Urinary bladder (tissue), 4 donors: ENCODE results near the gene KYNU. TPM values are rescaled to one million over a fixed set of nuclear protein-coding genes. Genes with fewer than 3 reads are reported as not detected.

ENCODE experiments used
- DNase-seq: peaks from one replicate; pipeline ENCODE4 v3.0.0-alpha.2; 2015; ENCODE audit errors: extremely low spot score
- H3K27ac ChIP-seq: one replicate; pipeline ENCODE4 v1.5.1; 2013; ENCODE audit warnings: low read depth, mild to moderate bottlenecking, moderate library complexity
- H3K36me3 ChIP-seq: one replicate; pipeline ENCODE4 v1.6.1; 2013; ENCODE audit warnings: mild to moderate bottlenecking, moderate library complexity; ENCODE audit not compliant: insufficient read depth
- H3K4me1 ChIP-seq: one replicate; pipeline ENCODE4 v1.6.1; 2013; ENCODE audit warnings: mild to moderate bottlenecking, moderate library complexity; ENCODE audit not compliant: insufficient read depth
- H3K4me3 ChIP-seq: one replicate; pipeline ENCODE4 v1.5.1; 2013; ENCODE audit warnings: low read depth, low read length
- WGBS: extraction: QIAGEN DNeasy Blood & Tissue Kit; methylation state at CpG from one replicate; pipeline ENCODE4 v1.1.7; 2013; 5-methylcytosine and 5-hydroxymethylcytosine counted together
- polyA plus RNA-seq: library from polyadenylated mRNA; stranded (reverse); fragments of 200-250 nt; gene quantifications from one replicate; pipeline ENCODE4 v1.2.3, GENCODE V29; 2013
- total RNA-seq: library from RNA; depleted of rRNA; stranded (reverse); fragments of >200 nt; gene quantifications from one replicate; pipeline ENCODE4 v1.2.3, GENCODE V29; 2014
- donor health status: healthy with polysubstance abuse.
- donor health status: healthy.

The KYNU gene
- total and polyA plus RNA-seq, 2 donors: 2.3 to 9.8 TPM

DNA sequence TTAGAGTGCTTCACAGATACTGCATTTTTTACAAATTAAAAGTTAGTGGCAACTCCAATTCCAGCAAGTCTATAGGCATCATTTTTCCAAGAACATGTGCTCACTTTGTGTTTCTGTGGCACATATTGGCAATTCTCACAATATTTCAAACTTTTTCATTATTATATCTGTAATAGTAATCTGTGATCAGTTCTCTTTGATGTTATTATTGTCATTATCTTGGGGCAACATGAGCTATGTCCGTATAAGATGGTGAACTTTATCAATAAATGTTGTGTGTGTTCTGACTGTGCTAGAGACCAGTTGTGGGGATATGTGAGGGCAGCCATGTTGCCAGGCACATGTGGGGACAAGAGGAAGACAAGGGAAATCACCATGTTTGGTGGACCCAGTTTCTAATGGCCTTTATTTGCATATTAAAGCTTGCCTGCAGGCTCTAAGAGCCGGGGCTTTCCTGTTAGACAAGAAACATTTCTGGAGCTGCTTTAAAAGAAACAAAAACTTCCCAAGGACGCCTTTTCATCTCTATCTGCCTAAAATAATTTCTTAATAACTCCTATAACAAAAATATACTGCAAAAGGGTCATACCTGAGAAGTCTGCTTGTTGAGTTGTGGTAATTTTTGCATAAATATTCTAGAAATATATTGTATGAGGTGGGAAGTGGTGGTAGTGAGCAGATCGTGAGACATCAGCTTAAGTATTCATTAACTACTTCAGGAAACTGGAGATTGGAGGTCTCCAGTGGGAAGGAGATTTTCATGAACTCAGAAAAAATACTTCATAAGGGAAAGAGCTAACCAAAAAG is 37.2 kb downstream of the KYNU start:
- Histone ChIP-seq H3K36me3 (no peaks in the 10 kb centered on the region), H3K4me3 (no peak overlapping the region), H3K27ac (no peak overlapping the region), H3K4me1 (no peaks in the 10 kb centered on the region)
- WGBS: 81% methylated on average over 4 of the region's 4 CpGs
- no peak for DNase-seq

- Histone ChIP-seq H3K4me3 (no peak overlapping the region), H3K27ac (no peak overlapping the region), H3K36me3 (no peaks in the 10 kb centered on the region), H3K4me1 (no peaks in the 10 kb centered on the region)
- 67% methylated on average over 1 of the region's 1 CpG for WGBS
- no peak for DNase-seq
These were observed 38.0 kb downstream of the KYNU start for GRCh38 chr2:142915502-142915901.

GRCh38 chr2:142918624-142919023 is 41.2 kb downstream of the KYNU start:
- H3K36me3 ChIP-seq: no peaks in the 10 kb centered on the region
- H3K4me1 ChIP-seq: no peaks in the 10 kb centered on the region
- no peak for DNase-seq
- H3K4me3 ChIP-seq: no peak overlapping the region
- no peak overlapping the region for H3K27ac ChIP-seq

DNA sequence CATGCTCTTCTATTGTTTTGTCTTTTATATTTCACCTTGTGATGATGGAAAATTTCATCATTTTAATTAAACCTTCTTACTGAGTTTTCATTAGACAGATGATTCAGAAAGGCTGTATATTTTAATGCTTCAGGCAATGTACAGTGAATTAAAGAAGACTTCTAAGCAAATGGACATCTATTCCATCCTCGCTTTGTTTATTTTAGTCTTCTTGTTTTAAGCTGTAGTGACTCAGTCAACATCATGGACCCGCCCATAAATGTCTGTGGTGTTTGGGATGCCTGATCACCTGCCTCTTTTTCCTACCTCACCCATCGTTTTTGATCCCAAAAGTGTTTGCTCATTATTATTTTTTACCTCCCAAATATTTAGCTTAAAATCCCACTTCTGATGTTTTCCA is 43.1 kb downstream of the KYNU start:
- Histone ChIP-seq H3K27ac (no peak overlapping the region), H3K36me3 (no peaks in the 10 kb centered on the region), H3K4me1 (no peaks in the 10 kb centered on the region), H3K4me3 (no peak overlapping the region)
- 72% methylated on average over 3 of the region's 3 CpGs for WGBS
- DNase-seq: no peak

DNA sequence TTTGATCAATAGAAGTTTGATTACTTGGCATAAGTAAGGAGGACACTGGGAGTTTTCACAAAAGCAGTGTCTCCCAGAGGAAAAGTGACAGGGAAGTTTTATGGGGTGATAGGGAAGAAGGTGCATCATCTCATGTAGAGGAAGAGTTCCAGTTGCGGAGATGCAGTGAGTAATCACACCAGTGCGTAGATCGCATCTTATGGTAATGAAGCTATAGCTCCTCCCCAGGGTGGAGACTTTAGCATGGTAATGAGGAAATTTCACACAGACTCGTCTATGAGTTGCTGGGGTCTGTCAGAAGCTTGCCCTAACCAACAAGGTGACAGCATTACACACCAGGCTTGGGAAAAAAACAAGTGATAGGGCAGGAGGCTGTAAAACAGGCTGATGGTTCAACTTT is 49.0 kb downstream of the KYNU start:
- Histone ChIP-seq H3K4me1 (no peaks in the 10 kb centered on the region), H3K4me3 (no peak overlapping the region), H3K27ac (no peak overlapping the region), H3K36me3 (no peaks in the 10 kb centered on the region)
- DNase-seq: no peak
- 83% methylated on average over 4 of the region's 4 CpGs for WGBS

DNA sequence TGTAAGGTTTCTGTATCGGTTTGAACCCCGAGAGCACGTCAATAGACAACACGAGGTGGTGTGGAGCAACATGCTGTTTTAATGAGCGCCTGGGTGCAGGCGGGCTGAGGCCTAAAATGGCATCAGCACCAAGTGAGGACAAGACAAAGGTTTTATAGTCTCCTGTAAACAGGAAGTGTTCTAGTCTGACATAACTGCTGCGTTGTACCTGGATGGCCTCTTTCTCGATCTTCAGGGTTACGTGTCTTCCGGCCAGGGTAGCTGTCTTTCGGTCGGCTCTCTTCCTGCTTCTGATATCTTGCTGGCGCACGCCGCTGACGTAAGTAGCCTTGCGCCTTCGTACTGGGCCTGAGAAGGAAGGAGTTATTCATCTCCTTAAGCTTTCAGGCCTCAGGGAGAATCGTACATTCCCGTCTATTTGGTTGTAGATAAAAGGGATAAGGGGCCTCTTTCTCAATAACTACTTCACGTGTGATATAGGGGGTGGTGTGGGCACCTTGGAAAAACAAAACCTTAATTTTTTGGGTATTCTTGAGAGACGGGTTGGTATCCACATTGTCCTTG is 53.5 kb downstream of the KYNU start:
- Histone ChIP-seq H3K4me1 (no peaks in the 10 kb centered on the region), H3K36me3 (no peaks in the 10 kb centered on the region), H3K27ac (no peak overlapping the region), H3K4me3 (no peak overlapping the region)
- WGBS: 96% methylated on average over 22 of the region's 22 CpGs
- no peak for DNase-seq

- Histone ChIP-seq H3K4me1 (no peaks in the 10 kb centered on the region), H3K4me3 (no peak overlapping the region), H3K27ac (no peak overlapping the region), H3K36me3 (no peaks in the 10 kb centered on the region)
- no peak for DNase-seq
- 90% methylated on average over 5 of the region's 5 CpGs for WGBS
These were observed 56.5 kb downstream of the KYNU start for GRCh38 chr2:142933916-142934315.

DNA sequence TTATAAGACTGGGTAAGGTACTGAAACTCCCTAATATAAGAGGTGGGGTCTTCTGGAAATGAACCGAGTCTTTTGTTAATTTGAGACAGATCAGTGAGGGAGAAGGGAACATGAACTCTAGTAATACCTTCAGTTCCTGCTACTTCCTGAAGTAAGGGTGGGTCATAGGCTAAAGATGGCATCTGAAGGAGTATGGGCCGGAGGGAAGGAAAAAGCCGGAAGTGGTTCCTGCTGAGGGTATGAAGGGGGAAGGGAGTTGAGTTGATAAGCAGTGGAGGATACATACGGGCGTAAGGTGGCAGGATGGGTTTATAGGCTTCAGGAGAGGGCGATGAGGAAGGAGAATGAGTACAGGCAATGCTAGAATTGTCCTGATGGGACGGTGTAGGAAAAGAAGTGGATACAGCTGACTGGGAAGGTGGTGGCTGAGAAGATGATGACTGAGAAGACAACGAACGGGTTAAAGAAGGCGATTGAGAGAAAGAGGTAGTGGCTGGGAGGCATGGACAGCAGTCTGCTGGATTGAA is 58.2 kb downstream of the KYNU start:
- WGBS: 94% methylated on average over 10 of the region's 10 CpGs
- H3K27ac ChIP-seq: no peak overlapping the region
- DNase-seq: no peak
- H3K4me1 ChIP-seq: no peaks in the 10 kb centered on the region
- no peaks in the 10 kb centered on the region for H3K36me3 ChIP-seq
- H3K4me3 ChIP-seq: no peak overlapping the region

GRCh38 chr2:142936629-142937028 is 59.2 kb downstream of the KYNU start:
- no peak overlapping the region for H3K27ac ChIP-seq
- H3K4me3 ChIP-seq: no peak overlapping the region
- H3K4me1 ChIP-seq: no peaks in the 10 kb centered on the region
- 94% methylated on average over 7 of the region's 7 CpGs for WGBS
- no peak for DNase-seq
- no peaks in the 10 kb centered on the region for H3K36me3 ChIP-seq

DNA sequence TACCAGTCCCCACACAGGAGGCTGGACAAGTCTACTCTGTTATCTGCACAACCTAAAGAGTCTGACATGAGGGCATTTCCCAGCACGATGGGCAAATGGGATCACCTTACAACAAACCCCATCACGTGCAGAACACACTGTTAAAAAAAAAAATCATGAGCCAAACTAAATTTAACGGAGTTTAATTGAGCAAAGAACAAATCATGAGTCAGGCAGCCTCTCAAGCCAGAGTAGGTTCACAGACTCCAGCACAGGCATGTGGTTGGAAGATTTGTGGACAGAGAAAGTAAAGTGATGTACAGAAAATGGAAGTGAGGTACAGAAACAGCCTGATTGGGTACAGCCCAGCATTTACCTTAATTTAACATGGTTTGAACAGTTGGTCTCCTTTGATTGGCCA is 59.9 kb downstream of the KYNU start:
- DNase-seq: no peak
- Histone ChIP-seq H3K27ac (no peak overlapping the region), H3K4me1 (no peaks in the 10 kb centered on the region), H3K36me3 (no peaks in the 10 kb centered on the region), H3K4me3 (no peak overlapping the region)
- WGBS: 68% methylated on average over 3 of the region's 3 CpGs

DNA sequence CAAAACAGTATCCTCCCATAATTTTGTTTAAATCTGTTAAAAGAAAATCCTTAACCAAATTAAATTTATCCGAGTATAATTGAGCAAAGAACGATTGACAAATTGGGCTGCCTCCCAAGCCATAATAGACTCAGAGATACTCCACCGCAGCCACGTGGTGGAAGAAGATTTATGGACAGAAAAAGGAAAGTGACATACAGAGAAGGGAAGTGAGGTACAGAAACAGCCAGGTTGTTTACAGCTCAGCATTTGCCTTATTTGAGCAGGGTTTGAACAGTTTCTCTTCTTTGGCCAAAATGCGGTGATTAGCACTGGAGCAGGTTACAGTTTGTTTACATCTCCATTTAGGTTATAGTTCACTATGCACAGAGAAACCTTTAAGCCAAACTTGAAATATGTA is 60.8 kb downstream of the KYNU start:
- Histone ChIP-seq H3K27ac (no peak overlapping the region), H3K4me1 (no peaks in the 10 kb centered on the region), H3K36me3 (no peaks in the 10 kb centered on the region), H3K4me3 (no peak overlapping the region)
- DNase-seq: no peak
- 46% methylated on average over 5 of the region's 5 CpGs for WGBS

GRCh38 chr2:142940606-142941223 is 63.3 kb downstream of the KYNU start:
- no peak for DNase-seq
- Histone ChIP-seq H3K4me1 (no peaks in the 10 kb centered on the region), H3K27ac (no peak overlapping the region), H3K4me3 (no peak overlapping the region), H3K36me3 (no peaks in the 10 kb centered on the region)
- WGBS: 77% methylated on average over 2 of the region's 2 CpGs

DNA sequence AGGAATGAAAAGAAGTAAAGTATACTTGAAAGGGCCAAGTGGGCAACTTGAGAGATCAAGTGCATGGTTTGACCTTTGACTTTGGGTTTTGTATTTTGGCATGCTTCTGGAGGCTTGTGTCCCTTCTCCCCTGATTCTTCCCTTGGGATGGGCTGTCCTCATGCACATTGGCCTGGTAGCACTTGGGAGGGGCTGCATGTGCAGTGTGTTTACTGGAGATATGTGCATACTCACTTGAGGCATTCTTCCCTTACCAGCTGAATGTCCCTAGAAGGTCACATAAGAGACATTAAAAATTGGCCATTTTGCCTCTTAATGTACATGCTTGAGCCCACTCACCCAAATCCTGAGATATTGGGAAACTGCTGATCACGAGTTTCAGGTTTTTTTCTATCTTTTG is 65.2 kb downstream of the KYNU start:
- no peak for DNase-seq
- H3K27ac ChIP-seq: no peak overlapping the region
- WGBS: 81% methylated on average over 1 of the region's 1 CpG
- no peaks in the 10 kb centered on the region for H3K4me1 ChIP-seq
- no peak overlapping the region for H3K4me3 ChIP-seq
- no peaks in the 10 kb centered on the region for H3K36me3 ChIP-seq

- no peak for DNase-seq
- no peak overlapping the region for H3K27ac ChIP-seq
- no peak overlapping the region for H3K4me3 ChIP-seq
- H3K4me1 ChIP-seq: no peaks in the 10 kb centered on the region
- no peaks in the 10 kb centered on the region for H3K36me3 ChIP-seq
These were observed 66.8 kb downstream of the KYNU start for GRCh38 chr2:142944264-142944663.
